CD4-positive, alpha-beta memory T cell (primary cell): ENCODE data around the gene KRTAP12-3. TPM values are rescaled to one million over a fixed set of nuclear protein-coding genes. Genes with fewer than 3 reads are reported as not detected.
A peak's percentile ranks its signal among the peaks of the same experiment; 100 is the strongest.
"Not testable (repeated sequence)": the region's sequence is repeated elsewhere in the genome, so short reads cannot be mapped to it uniquely, and the experiment has no call there.

Source experiments
- CTCF ChIA-PET: fragments of 350-600 bp; sonication (Branson Sonifier 250); formaldehyde crosslinking; loops from one replicate; lab custom pipeline; 2021; ENCODE audit warnings: inconsistent platforms; ENCODE audit not compliant: partially characterized antibody; lab: Charles Lee
- POLR2A ChIA-PET: fragments of 350-600 bp; sonication (Branson Sonifier 250); formaldehyde crosslinking; loops from one replicate; lab custom pipeline; 2021; ENCODE audit not compliant: partially characterized antibody; lab: Charles Lee
- DNase-seq, 5 donors: peaks; one replicate each; pipeline versions ENCODE4 v3.0.0 to v3.0.0-alpha.2; 2020 to 2022; ENCODE audit warnings: mixed read lengths in 1 of 5
- H3K27ac ChIP-seq: one replicate; pipeline ENCODE4 v1.7.0; 2013; ENCODE audit warnings: low read depth, low read length
- H3K27me3 ChIP-seq: 2 replicates; pipeline ENCODE4 v1.7.0; 2013; ENCODE audit warnings: mild to moderate bottlenecking, low read length, moderate library complexity; ENCODE audit not compliant: insufficient read depth
- H3K36me3 ChIP-seq: 2 replicates; pipeline ENCODE4 v1.7.0; 2013; ENCODE audit warnings: mild to moderate bottlenecking, low read length, moderate library complexity; ENCODE audit not compliant: insufficient read depth
- H3K4me1 ChIP-seq: 2 replicates; pipeline ENCODE4 v1.7.0; 2013; ENCODE audit warnings: mild to moderate bottlenecking, low read length, moderate library complexity; ENCODE audit not compliant: insufficient read depth
- H3K4me3 ChIP-seq, 2 donors: one replicate each; pipeline ENCODE4 v1.7.0; 2013; ENCODE audit warnings: low read length in 2 of 2, mild to moderate bottlenecking in 1 of 2
- H3K9me3 ChIP-seq, 2 donors: one replicate each; pipeline ENCODE4 v1.7.0; 2013; ENCODE audit warnings: low read length in 2 of 2, control low read depth in 1 of 2; ENCODE audit not compliant: control insufficient read depth in 1 of 2
- H3K27ac Mint-ChIP-seq, 7 donors: one replicate each; pipeline ENCODE4 v1.8.0; 2020 to 2021; ENCODE audit warnings: mixed read lengths in 7 of 7, mild to moderate bottlenecking in 6 of 7, inconsistent platforms in 3 of 7, moderate library complexity in 3 of 7
- H3K27me3 Mint-ChIP-seq, 2 donors: one replicate each; pipeline ENCODE4 v1.8.0; 2020 to 2021; ENCODE audit warnings: mixed read lengths in 2 of 2
- H3K36me3 Mint-ChIP-seq, 2 donors: one replicate each; pipeline ENCODE4 v1.8.0; 2020 to 2021; ENCODE audit warnings: mixed read lengths in 2 of 2, inconsistent platforms in 1 of 2, mild to moderate bottlenecking in 1 of 2
- H3K4me1 Mint-ChIP-seq, 4 donors: one replicate each; pipeline ENCODE4 v1.8.0; 2020 to 2021; ENCODE audit warnings: mixed read lengths in 4 of 4, mild to moderate bottlenecking in 1 of 4
- H3K4me3 Mint-ChIP-seq, 8 donors: one replicate each; pipeline ENCODE4 v1.8.0; 2020 to 2021; ENCODE audit warnings: mixed read lengths in 8 of 8, mild to moderate bottlenecking in 7 of 8, moderate library complexity in 6 of 8, inconsistent platforms in 3 of 8
- H3K9me3 Mint-ChIP-seq, 8 donors: one replicate each; pipeline ENCODE4 v1.8.0; 2020 to 2021; ENCODE audit warnings: mixed read lengths in 8 of 8, mild to moderate bottlenecking in 5 of 8, inconsistent platforms in 3 of 8, moderate library complexity in 1 of 8
- intact Hi-C: fragments of 100-400 bp; cut with micrococcal nuclease; formaldehyde crosslinking; loops from one replicate; pipeline ENCODE4 v1.15.1; 2023
- polyA plus RNA-seq, 2 donors: library from polyadenylated mRNA; unstranded; fragments of 300-500 nt; fragmentation: Illumina TruSeq; gene quantifications; one replicate each; pipeline ENCODE4 v1.2.3, GENCODE V29; 2021
- total RNA-seq, 2 experiments: library from RNA; stranded (reverse); gene quantifications; one replicate each; pipeline ENCODE4 v1.2.3, GENCODE V29; 2021

The KRTAP12-3 gene
- total and polyA plus RNA-seq, 4 experiments from 2014 or later = 1.2 TPM; not detected in 3

DNA sequence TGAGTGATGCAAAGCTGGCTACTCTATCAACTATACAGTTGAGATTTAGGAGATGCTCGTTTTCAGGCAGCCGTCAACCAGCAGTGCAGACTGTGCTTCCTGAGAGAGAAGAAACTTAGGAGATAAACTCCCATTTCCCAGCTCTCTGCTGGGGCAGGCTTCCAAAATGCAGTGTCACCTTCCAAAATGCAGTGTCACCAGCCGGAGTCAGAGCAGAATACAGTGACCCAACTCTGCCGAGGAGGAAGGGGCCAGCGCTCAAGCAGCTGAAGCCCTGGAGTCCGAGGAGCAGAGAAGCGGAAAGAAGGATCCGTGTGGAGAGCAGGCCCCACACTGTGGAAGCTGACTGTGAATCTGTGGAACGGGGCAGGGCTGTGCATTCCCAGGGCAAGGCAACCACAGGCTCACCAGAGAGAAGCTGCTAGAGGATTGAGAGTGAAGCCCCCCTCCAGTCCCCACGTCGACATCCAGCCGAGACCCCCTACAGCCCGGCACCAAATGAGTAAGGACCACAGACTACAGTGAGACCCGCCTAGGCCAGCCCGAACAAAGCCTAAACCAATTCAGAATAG is 24.9 kb downstream of the KRTAP12-3 start:
- Mint-ChIP-seq H3K27me3 (peaks cover 3 to 10% of the 10 kb centered on the region in 2 donors), H3K27ac (no peak overlapping the region), H3K4me3 (no peak overlapping the region), H3K36me3 (no peaks in the 10 kb centered on the region), H3K4me1 (peaks cover 0 to 7% (median 4%) of the 10 kb centered on the region in 4 donors), H3K9me3 (peaks cover 0 to 3% (median 0%) of the 10 kb centered on the region in 8 donors)
- H3K27ac ChIP-seq = no peak overlapping the region
- no peak for DNase-seq
- H3K4me3 ChIP-seq = no peak overlapping the region
- H3K9me3 ChIP-seq = no peaks in the 10 kb centered on the region
- H3K36me3 ChIP-seq = no peaks in the 10 kb centered on the region
- ChIA-PET CTCF (no interaction called here), POLR2A (interaction anchor here (1.0 kb wide), 1 partner anchor 9 kb away, joined by 4 read pairs; no protein-coding TSS in a partner anchor)
- H3K27me3 ChIP-seq = no peaks in the 10 kb centered on the region
- intact Hi-C loops = no loop called here
- H3K4me1 ChIP-seq = no peaks in the 10 kb centered on the region

- Mint-ChIP-seq H3K27me3 (peaks cover 3 to 10% of the 10 kb centered on the region in 2 donors), H3K4me1 (peaks cover 0 to 7% (median 4%) of the 10 kb centered on the region in 4 donors), H3K27ac (peak overlapping the region in 1 of 7 donors; percentile 68), H3K36me3 (no peaks in the 10 kb centered on the region), H3K9me3 (peaks cover 0 to 3% (median 0%) of the 10 kb centered on the region in 8 donors), H3K4me3 (no peak overlapping the region)
- no peak overlapping the region for H3K27ac ChIP-seq
- H3K4me1 ChIP-seq = no peaks in the 10 kb centered on the region
- no peak for DNase-seq
- no peaks in the 10 kb centered on the region for H3K9me3 ChIP-seq
- ChIA-PET POLR2A (no interaction called here), CTCF (interaction anchor here (2.6 kb wide), 1 partner anchor 174 kb away, joined by 7 read pairs; no protein-coding TSS in a partner anchor)
- H3K27me3 ChIP-seq = no peaks in the 10 kb centered on the region
- intact Hi-C loops = no loop called here
- no peak overlapping the region for H3K4me3 ChIP-seq
- H3K36me3 ChIP-seq = no peaks in the 10 kb centered on the region
These were observed 26.3 kb downstream of the KRTAP12-3 start for GRCh38 chr21:44684077-44684476.

- no peaks in the 10 kb centered on the region for H3K9me3 ChIP-seq
- no peaks in the 10 kb centered on the region for H3K36me3 Mint-ChIP-seq
- H3K27ac ChIP-seq = no peak overlapping the region
- H3K4me1 ChIP-seq = no peaks in the 10 kb centered on the region
- no peak overlapping the region for H3K4me3 ChIP-seq
- intact Hi-C loops = no loop called here
- peaks cover 0 to 3% (median 0%) of the 10 kb centered on the region in 8 donors for H3K9me3 Mint-ChIP-seq
- no peak overlapping the region for H3K4me3 Mint-ChIP-seq
- no peak for DNase-seq
- H3K36me3 ChIP-seq = no peaks in the 10 kb centered on the region
- CTCF ChIA-PET = interaction anchor here (2.6 kb wide), 1 partner anchor 174 kb away, joined by 7 read pairs; no protein-coding TSS in a partner anchor
- POLR2A ChIA-PET = no interaction called here
- peaks cover 3 to 10% of the 10 kb centered on the region in 2 donors for H3K27me3 Mint-ChIP-seq
- peak overlapping the region in 1 of 7 donors; percentile 68 for H3K27ac Mint-ChIP-seq
- H3K4me1 Mint-ChIP-seq = peaks cover 0 to 7% (median 4%) of the 10 kb centered on the region in 4 donors
- no peaks in the 10 kb centered on the region for H3K27me3 ChIP-seq
These were observed 26.8 kb downstream of the KRTAP12-3 start for GRCh38 chr21:44684483-44684882.

- H3K9me3 Mint-ChIP-seq, H3K36me3 Mint-ChIP-seq, POLR2A ChIA-PET, H3K4me3 ChIP-seq, H3K9me3 ChIP-seq, intact Hi-C loops, H3K27me3 ChIP-seq, H3K4me1 ChIP-seq, H3K36me3 ChIP-seq, H3K27ac ChIP-seq, H3K27ac Mint-ChIP-seq, H3K4me1 Mint-ChIP-seq, DNase-seq, H3K4me3 Mint-ChIP-seq: not testable (repeated sequence)
- CTCF ChIA-PET = interaction anchor here (1.1 to 2.6 kb wide), 2 partner anchors 27 to 175 kb away, joined by 3 to 7 read pairs; partner anchors contain the start of gene KRTAP12-3
- peaks cover 6 to 10% of the 10 kb centered on the region in 2 donors for H3K27me3 Mint-ChIP-seq
These were observed 27.3 kb downstream of the KRTAP12-3 start for GRCh38 chr21:44685050-44685449.

GRCh38 chr21:44686000-44686781 is 28.5 kb downstream of the KRTAP12-3 start:
- Histone ChIP-seq H3K4me1 (no peaks in the 10 kb centered on the region), H3K9me3 (no peaks in the 10 kb centered on the region), H3K27ac (no peak overlapping the region), H3K4me3 (no peak overlapping the region), H3K36me3 (no peaks in the 10 kb centered on the region), H3K27me3 (no peaks in the 10 kb centered on the region)
- ChIA-PET POLR2A (no interaction called here), CTCF (interaction anchor here (1.1 kb wide), 1 partner anchor 28 kb away, joined by 3 read pairs; the partner anchor contains the start of gene KRTAP12-3)
- H3K27ac Mint-ChIP-seq = peak overlapping the region in 2 of 7 donors; percentile 43 to 75
- no peaks in the 10 kb centered on the region for H3K9me3 Mint-ChIP-seq
- peaks cover 6 to 10% of the 10 kb centered on the region in 2 donors for H3K27me3 Mint-ChIP-seq
- H3K36me3 Mint-ChIP-seq = no peaks in the 10 kb centered on the region
- H3K4me1 Mint-ChIP-seq = peaks cover 0 to 7% (median 4%) of the 10 kb centered on the region in 4 donors
- no peak for DNase-seq
- intact Hi-C loops = no loop called here
- H3K4me3 Mint-ChIP-seq = no peak overlapping the region

DNA sequence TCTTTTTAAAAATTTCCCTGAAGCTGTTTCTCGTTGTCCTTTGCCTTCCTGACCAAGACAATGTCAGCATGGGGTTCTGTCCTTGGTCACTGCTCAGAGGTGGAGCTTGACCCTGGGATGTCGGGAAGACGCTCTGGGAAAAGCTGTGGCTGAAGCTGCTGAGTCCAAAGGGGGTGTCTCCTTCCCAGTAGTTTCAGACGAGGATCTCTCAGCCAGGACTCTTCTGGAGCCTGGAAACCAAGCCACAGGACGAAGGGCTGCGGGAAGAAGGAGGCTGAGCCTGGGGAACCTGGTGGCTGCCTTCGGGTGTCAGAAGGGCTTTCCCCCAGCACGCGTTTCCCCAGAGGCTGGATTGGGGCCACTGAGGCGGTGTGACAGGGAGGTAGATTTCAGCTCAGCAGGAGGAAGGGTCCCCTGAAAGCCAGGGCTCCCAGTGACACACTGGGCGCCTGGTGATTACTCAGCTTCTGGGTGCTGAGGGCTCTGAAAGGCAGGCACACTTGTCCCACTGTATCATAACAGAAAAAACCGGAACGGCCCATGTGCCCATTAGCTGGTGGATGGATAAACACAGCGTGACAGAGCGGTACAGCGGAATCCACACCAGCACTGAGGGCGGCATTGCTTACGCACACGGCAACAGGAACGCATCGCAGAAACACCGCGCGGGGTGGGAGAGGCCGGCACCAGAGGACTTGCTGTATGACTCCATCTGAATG is 29.3 kb downstream of the KRTAP12-3 start:
- ChIA-PET POLR2A (no interaction called here), CTCF (no interaction called here)
- peak overlapping the region in 2 of 7 donors; percentile 43 to 65 for H3K27ac Mint-ChIP-seq
- H3K9me3 Mint-ChIP-seq = peaks cover 0 to 3% (median under 1%) of the 10 kb centered on the region in 8 donors
- no peaks in the 10 kb centered on the region for H3K36me3 ChIP-seq
- no peak overlapping the region for H3K4me3 Mint-ChIP-seq
- H3K4me3 ChIP-seq = no peak overlapping the region
- no peaks in the 10 kb centered on the region for H3K27me3 ChIP-seq
- H3K27me3 Mint-ChIP-seq = peaks cover 6 to 10% of the 10 kb centered on the region in 2 donors
- intact Hi-C loops = no loop called here
- peaks cover 5 to 11% (median 6%) of the 10 kb centered on the region in 4 donors for H3K4me1 Mint-ChIP-seq
- H3K9me3 ChIP-seq = no peaks in the 10 kb centered on the region
- no peak for DNase-seq
- no peaks in the 10 kb centered on the region for H3K36me3 Mint-ChIP-seq
- H3K27ac ChIP-seq = no peak overlapping the region
- H3K4me1 ChIP-seq = no peaks in the 10 kb centered on the region

DNA sequence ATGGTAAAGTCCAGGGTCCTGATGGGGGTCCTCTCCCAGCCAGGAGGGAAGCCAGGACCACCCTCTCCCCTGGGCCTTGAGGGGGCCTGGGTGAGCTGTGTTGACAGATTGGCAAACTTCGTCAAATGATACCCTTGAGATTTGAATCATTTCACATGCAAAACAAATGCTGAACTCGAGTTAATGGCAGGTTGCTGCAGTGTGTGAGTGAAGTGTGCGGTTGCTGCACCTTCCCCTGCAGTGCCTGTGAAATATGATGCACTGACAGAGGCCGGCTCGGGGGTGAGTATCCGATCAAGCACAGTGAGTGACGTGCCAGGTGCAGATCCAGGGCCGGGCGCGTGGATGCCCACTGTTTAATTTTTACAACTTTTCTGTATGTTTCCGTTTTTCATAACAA is 29.9 kb downstream of the KRTAP12-3 start:
- Mint-ChIP-seq H3K4me1 (peaks cover 5 to 9% (median 7%) of the 10 kb centered on the region in 4 donors), H3K4me3 (no peak overlapping the region), H3K27me3 (peaks cover 6 to 10% of the 10 kb centered on the region in 2 donors), H3K36me3 (peaks cover under 1 to 4% of the 10 kb centered on the region in 2 donors), H3K27ac (no peak overlapping the region), H3K9me3 (peaks cover 0 to 10% (median 6%) of the 10 kb centered on the region in 8 donors)
- Histone ChIP-seq H3K27ac (no peak overlapping the region), H3K9me3 (no peaks in the 10 kb centered on the region), H3K4me1 (no peaks in the 10 kb centered on the region), H3K27me3 (no peaks in the 10 kb centered on the region), H3K4me3 (no peak overlapping the region), H3K36me3 (no peaks in the 10 kb centered on the region)
- ChIA-PET CTCF (no interaction called here), POLR2A (no interaction called here)
- DNase-seq = no peak
- intact Hi-C loops = no loop called here
